Fibroblast of mammary gland (primary cell): Measurements from ENCODE around the gene CEP83.

Source experiments
- DNase-seq: peaks from one replicate; pipeline ENCODE4 v3.0.0-alpha.2; 2010; ENCODE audit warnings: low read depth
- H3K4me3 ChIP-seq: 2 replicates; pipeline ENCODE4 v1.5.1; 2011; ENCODE audit warnings: low read depth, mild to moderate bottlenecking, low read length, moderate library complexity; ENCODE audit not compliant: control insufficient read depth
- CTCF ChIP-seq: conservative IDR thresholded peaks from 2 replicates; pipeline ENCODE4 v1.5.1; 2011; ENCODE audit warnings: low read depth, low read length, inconsistent platforms; ENCODE audit not compliant: control insufficient read depth, insufficient read depth

The CEP83 gene

GRCh38 chr12:94340573-94340972, 119.1 kb downstream of the CEP83 start:
- H3K4me3 ChIP-seq, result no peak overlapping the region
- DNase-seq, result no peak
- no peak for TF ChIP-seq CTCF

DNA sequence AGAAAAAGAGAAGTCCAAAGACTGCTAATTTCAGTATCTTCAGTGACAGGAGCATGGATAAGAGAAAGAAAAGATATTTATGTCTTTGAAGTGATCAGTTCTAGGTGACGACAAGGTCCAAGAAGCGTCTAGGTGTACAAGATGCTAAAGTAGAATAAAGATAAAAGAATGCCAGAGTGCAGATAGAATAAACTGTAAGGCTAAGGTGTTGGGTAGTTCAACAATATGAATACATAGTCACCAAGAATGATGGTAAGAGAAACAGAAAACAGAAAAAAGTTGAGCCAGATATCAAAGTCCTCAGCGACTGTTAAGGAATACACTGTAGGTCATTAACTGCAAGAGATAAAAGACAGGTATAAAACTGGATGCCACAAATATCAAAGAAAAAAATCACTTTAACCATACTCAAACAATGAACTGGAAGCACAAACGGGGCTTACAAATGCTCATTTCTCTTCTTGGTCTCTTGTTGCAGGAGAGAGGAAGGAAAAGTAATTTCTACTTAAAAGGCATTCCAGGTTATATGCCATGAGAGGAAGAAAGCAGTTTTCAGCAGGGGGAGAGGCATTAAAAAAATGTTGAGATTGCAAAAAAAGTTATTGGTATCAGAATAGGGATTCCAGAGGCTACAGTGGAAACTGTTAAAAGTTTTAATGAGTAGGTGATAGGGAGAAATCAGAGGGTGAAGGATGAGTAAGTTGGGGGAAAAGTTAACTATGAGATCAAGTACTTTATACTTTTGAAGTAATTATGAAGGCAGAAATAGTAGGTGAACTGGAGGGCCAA, 121.5 kb downstream of the CEP83 start:
- DNase-seq, result no peak

GRCh38 chr12:94336211-94336925, 123.3 kb downstream of the CEP83 start:
- no peak overlapping the region for H3K4me3 ChIP-seq
- DNase-seq, result peak; percentile 19
- no peak for TF ChIP-seq CTCF

More for the DNA sequence above, 121.5 kb downstream of the CEP83 start:
- TF ChIP-seq CTCF, result no peak
- H3K4me3 ChIP-seq, result no peak overlapping the region

DNA sequence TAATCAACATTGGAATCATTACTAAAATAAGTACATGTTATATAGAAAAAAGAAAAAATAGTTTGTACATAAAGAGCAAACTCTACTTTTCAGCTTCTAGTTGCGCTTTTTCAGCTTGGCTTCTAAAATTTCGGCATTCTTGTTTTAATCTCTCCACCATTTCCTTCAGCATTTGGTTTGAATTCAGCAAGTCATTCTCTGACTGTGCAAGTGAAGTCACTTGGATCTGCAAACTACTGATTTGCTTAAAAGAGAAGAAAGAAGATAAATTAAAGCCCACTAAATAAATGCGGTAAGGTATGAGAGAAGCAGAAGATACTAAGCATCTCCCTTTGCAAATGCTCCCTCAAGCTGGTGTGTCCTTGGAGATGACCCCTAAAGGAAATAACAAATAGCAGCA, 126.3 kb downstream of the CEP83 start:
- TF ChIP-seq CTCF, result no peak
- no peak overlapping the region for H3K4me3 ChIP-seq
- DNase-seq, result no peak

DNA sequence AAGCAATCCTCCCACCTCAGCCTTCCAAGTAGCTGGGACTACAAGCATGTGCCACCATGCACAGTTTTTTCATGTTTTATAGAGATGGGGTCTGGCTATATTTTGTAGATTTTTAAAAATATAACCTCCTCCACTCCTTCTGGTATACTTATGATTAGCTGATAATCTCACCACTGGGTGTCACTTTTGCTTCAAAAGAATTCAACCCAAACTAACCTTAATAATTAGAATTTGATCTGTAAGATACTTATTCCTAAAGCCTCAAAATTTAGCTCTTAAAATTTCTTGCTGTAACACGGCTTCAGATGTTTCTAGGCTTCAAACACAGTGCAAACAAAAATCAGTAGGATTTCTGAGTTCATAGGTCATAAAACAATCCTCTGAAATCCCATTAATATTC, 130.3 kb downstream of the CEP83 start:
- no peak overlapping the region for H3K4me3 ChIP-seq
- DNase-seq, result no peak
- TF ChIP-seq CTCF, result peak; percentile 7

GRCh38 chr12:94327809-94328208, 131.9 kb downstream of the CEP83 start:
- no peak overlapping the region for H3K4me3 ChIP-seq
- DNase-seq, result peak; percentile 26
- TF ChIP-seq CTCF, result no peak
